PC-3 (cell line): ENCODE measurements around the gene PIGV. TPM values are rescaled to one million over a fixed set of nuclear protein-coding genes. Genes with fewer than 3 reads are reported as not detected.

Experiments
- ATAC-seq: fragments of 200-7000 bp; cut with Tn5 transposase; 2 replicates; pipeline ENCODE4 v1.9.1; 2020; ENCODE audit warnings: mild to moderate bottlenecking, moderate library complexity
- BruUV-seq: library from RNA; stranded (reverse); fragments of 400-500 nt; replicated peaks from 2 replicates; lab custom pipeline; 2021; lab: Mats Ljungman, UMichigan
- CTCF ChIA-PET: fragments of 300-600 bp; sonication (Branson Sonifier 250); formaldehyde crosslinking; loops from one replicate; lab custom pipeline; 2022; ENCODE audit warnings: antibody characterized with exemption; lab: Charles Lee
- POLR2A ChIA-PET: fragments of 300-600 bp; sonication (Branson Sonifier 250); formaldehyde crosslinking; loops from one replicate; lab custom pipeline; 2022; ENCODE audit warnings: antibody characterized with exemption; ENCODE audit not compliant: unreplicated experiment; lab: Charles Lee
- DNase-seq: peaks from one replicate; pipeline ENCODE4 v3.0.0-alpha.2; 2015
- H2AFZ ChIP-seq: fragments of 300-600 bp; sonication (generic); 2 replicates; pipeline ENCODE4 v1.6.0; 2016; ENCODE audit warnings: antibody characterized with exemption, low read length
- H3F3A ChIP-seq: fragments of 300-600 bp; sonication (generic); one replicate; pipeline ENCODE4 v1.6.0; 2017; ENCODE audit warnings: antibody characterized with exemption, low read length, control low read depth, mild to moderate bottlenecking; ENCODE audit not compliant: unreplicated experiment
- H3K27ac ChIP-seq: fragments of 300-600 bp; sonication (generic); 2 replicates; pipeline ENCODE4 v1.5.1; 2016; ENCODE audit warnings: mild to moderate bottlenecking, low read length
- H3K27me3 ChIP-seq: fragments of 300-600 bp; sonication (generic); 2 replicates; pipeline ENCODE4 v1.6.1; 2016; ENCODE audit warnings: low read length, mixed read lengths
- H3K36me3 ChIP-seq: fragments of 300-600 bp; sonication (generic); 2 replicates; pipeline ENCODE4 v1.6.1; 2016; ENCODE audit warnings: low read depth, mixed run types, low read length, mixed read lengths
- H3K4me1 ChIP-seq: fragments of 300-600 bp; sonication (generic); 2 replicates; pipeline ENCODE4 v1.5.1; 2016; ENCODE audit warnings: low read length; ENCODE audit not compliant: insufficient read depth
- H3K4me2 ChIP-seq: fragments of 300-600 bp; sonication (generic); 2 replicates; pipeline ENCODE4 v1.6.0; 2016; ENCODE audit warnings: low read length
- H3K4me3 ChIP-seq: fragments of 300-600 bp; sonication (generic); 2 replicates; pipeline ENCODE4 v1.5.1; 2016; ENCODE audit warnings: mild to moderate bottlenecking, low read length, mixed read lengths
- H3K79me2 ChIP-seq: fragments of 300-600 bp; sonication (generic); 2 replicates; pipeline ENCODE4 v1.6.1; 2017; ENCODE audit warnings: low read length, mixed read lengths
- H3K9ac ChIP-seq: fragments of 300-600 bp; sonication (generic); 2 replicates; pipeline ENCODE4 v1.6.0; 2016; ENCODE audit warnings: mild to moderate bottlenecking, low read length
- H3K9me2 ChIP-seq: fragments of 300-600 bp; sonication (generic); replicated peaks from 2 replicates; pipeline ENCODE4 v1.6.1; 2016; ENCODE audit warnings: mixed run types, low read length, mixed read lengths
- H3K9me3 ChIP-seq: fragments of 300-600 bp; sonication (generic); 2 replicates; pipeline ENCODE4 v1.6.1; 2016; ENCODE audit warnings: low read length, mixed read lengths
- H4K20me1 ChIP-seq: fragments of 300-600 bp; sonication (generic); 2 replicates; pipeline ENCODE4 v1.6.1; 2016; ENCODE audit warnings: low read length, mixed read lengths
- EZH2 ChIP-seq: fragments of 300-600 bp; sonication (generic); IDR thresholded peaks from one replicate; pipeline ENCODE4 v1.6.1; 2017; ENCODE audit warnings: antibody characterized with exemption, mild to moderate bottlenecking, low read length; ENCODE audit not compliant: unreplicated experiment
- EZH2phosphoT487 ChIP-seq: fragments of 300-600 bp; sonication (generic); IDR thresholded peaks from 2 replicates; pipeline ENCODE4 v1.6.1; 2018; ENCODE audit warnings: mild to moderate bottlenecking, antibody characterized with exemption, low read length, borderline replicate concordance
- intact Hi-C: fragments of 100-400 bp; cut with micrococcal nuclease; formaldehyde crosslinking; loops from 2 replicates; pipeline ENCODE4 v1.9.0; 2023
- total RNA-seq: library from RNA; depleted of rRNA; stranded (reverse); fragments of >200 nt; gene quantifications from 2 replicates; pipeline ENCODE4 v1.2.3, GENCODE V29; 2014
- TF ChIP-seq, protein P1 (sequence below): fragments of 300-600 bp; sonication (generic); conservative IDR thresholded peaks from 2 replicates; pipeline ENCODE4 v1.5.1; 2017; ENCODE audit warnings: antibody characterized with exemption, low read depth, mild to moderate bottlenecking, low read length

Gene PIGV
- total RNA-seq, 1 experiment from 2014 or later = 6.0 TPM

- DNase-seq = peak; percentile 87
- intact Hi-C loops = loop anchor here (5.0 kb wide), 1 partner anchor 40 kb away; no protein-coding TSS in a partner anchor
- H3K4me3 ChIP-seq = no peak overlapping the region
- no peaks in the 10 kb centered on the region for H3K79me2 ChIP-seq
- no peaks in the 10 kb centered on the region for H3K27me3 ChIP-seq
- peaks cover 44% of the 10 kb centered on the region for H3K4me1 ChIP-seq
- ChIA-PET POLR2A (no interaction called here), CTCF (no interaction called here)
- peaks cover 90% of the 10 kb centered on the region for H3K36me3 ChIP-seq
- ATAC-seq = peak; percentile 57
- H3K9me2 ChIP-seq = no peaks in the 10 kb centered on the region
- peak overlapping the region; percentile 74 for H3K27ac ChIP-seq
- H4K20me1 ChIP-seq = no peaks in the 10 kb centered on the region
- H3F3A ChIP-seq = peaks cover 4% of the 10 kb centered on the region
- no peak overlapping the region for H2AFZ ChIP-seq
- no peaks in the 10 kb centered on the region for H3K9me3 ChIP-seq
- 0 out of 2 replicates have a peak overlapping the region, but pooled peaks have one; percentile 11 for H3K9ac ChIP-seq
- TF ChIP-seq EZH2 (no peak), EZH2phosphoT487 (no peak)
- TF ChIP-seq, protein P1, sequence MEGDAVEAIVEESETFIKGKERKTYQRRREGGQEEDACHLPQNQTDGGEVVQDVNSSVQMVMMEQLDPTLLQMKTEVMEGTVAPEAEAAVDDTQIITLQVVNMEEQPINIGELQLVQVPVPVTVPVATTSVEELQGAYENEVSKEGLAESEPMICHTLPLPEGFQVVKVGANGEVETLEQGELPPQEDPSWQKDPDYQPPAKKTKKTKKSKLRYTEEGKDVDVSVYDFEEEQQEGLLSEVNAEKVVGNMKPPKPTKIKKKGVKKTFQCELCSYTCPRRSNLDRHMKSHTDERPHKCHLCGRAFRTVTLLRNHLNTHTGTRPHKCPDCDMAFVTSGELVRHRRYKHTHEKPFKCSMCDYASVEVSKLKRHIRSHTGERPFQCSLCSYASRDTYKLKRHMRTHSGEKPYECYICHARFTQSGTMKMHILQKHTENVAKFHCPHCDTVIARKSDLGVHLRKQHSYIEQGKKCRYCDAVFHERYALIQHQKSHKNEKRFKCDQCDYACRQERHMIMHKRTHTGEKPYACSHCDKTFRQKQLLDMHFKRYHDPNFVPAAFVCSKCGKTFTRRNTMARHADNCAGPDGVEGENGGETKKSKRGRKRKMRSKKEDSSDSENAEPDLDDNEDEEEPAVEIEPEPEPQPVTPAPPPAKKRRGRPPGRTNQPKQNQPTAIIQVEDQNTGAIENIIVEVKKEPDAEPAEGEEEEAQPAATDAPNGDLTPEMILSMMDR = no peak
- no TSS peak for BruUV-seq
- peak overlapping the region; percentile 20 for H3K4me2 ChIP-seq
Observed at GRCh38 chr1:26772687-26773086, 15.1 kb upstream of the PIGV start.

DNA sequence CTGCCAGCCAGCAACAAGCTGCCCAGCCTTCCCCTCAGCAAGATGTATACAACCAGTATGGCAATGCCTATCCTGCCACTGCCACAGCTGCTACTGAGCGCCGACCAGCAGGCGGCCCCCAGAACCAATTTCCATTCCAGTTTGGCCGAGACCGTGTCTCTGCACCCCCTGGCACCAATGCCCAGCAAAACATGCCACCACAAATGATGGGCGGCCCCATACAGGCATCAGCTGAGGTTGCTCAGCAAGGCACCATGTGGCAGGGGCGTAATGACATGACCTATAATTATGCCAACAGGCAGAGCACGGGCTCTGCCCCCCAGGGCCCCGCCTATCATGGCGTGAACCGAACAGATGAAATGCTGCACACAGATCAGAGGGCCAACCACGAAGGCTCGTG lies 13.3 kb upstream of the PIGV start:
- Histone ChIP-seq H3F3A (peaks cover 4% of the 10 kb centered on the region), H3K9ac (no peak overlapping the region), H4K20me1 (no peaks in the 10 kb centered on the region), H3K4me3 (no peak overlapping the region), H3K36me3 (peaks cover 87% of the 10 kb centered on the region), H3K27me3 (no peaks in the 10 kb centered on the region), H3K4me1 (peaks cover 29% of the 10 kb centered on the region), H3K9me2 (no peaks in the 10 kb centered on the region), H2AFZ (no peak overlapping the region), H3K79me2 (no peaks in the 10 kb centered on the region; the same call in 1 of the 2 replicates), H3K27ac (no peak overlapping the region), H3K4me2 (no peak overlapping the region), H3K9me3 (no peaks in the 10 kb centered on the region)
- BruUV-seq = no TSS peak
- DNase-seq (no peak), ATAC-seq (no peak)
- CTCF ChIA-PET = no interaction called here
- TF ChIP-seq EZH2phosphoT487 (no peak), EZH2 (no peak)
- TF ChIP-seq, protein P1 = no peak
- intact Hi-C loops = loop anchor here (5.0 kb wide), 1 partner anchor 42 kb away; no protein-coding TSS in a partner anchor
- POLR2A ChIA-PET = no interaction called here

DNA sequence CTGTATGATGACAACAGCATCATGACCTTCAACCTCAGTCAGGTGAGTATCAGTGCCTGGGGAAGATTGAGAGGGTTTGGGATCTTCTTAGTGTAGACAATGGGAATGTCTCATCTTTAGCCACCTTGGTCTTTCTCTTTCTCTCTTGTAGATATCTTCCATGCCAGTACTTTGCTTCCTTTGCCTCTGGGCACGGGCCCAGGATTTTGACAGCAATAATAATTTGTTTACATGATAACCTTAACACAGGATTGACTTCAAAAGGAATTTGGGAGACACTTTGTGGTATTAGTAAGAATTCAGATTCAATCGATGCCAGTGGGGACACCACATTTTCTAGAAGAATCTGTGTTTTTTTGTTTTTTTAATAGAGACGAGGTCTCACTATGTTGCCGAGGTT lies 12.1 kb upstream of the PIGV start:
- H3K36me3 ChIP-seq = peaks cover 87% of the 10 kb centered on the region
- H3F3A ChIP-seq = peaks cover 4% of the 10 kb centered on the region
- POLR2A ChIA-PET = no interaction called here
- H4K20me1 ChIP-seq = no peaks in the 10 kb centered on the region
- H2AFZ ChIP-seq = no peak overlapping the region
- no peak overlapping the region for H3K9ac ChIP-seq
- DNase-seq (no peak), ATAC-seq (no peak)
- H3K27ac ChIP-seq = no peak overlapping the region
- H3K4me2 ChIP-seq = no peak overlapping the region
- CTCF ChIA-PET = no interaction called here
- TF ChIP-seq, protein P1 = no peak
- TF ChIP-seq EZH2phosphoT487 (no peak), EZH2 (no peak)
- H3K79me2 ChIP-seq = no peaks in the 10 kb centered on the region; the same call in 1 of the 2 replicates
- H3K4me1 ChIP-seq = peaks cover 27% of the 10 kb centered on the region
- no peaks in the 10 kb centered on the region for H3K9me3 ChIP-seq
- H3K27me3 ChIP-seq = no peaks in the 10 kb centered on the region
- BruUV-seq = no TSS peak
- no peaks in the 10 kb centered on the region for H3K9me2 ChIP-seq
- intact Hi-C loops = no loop called here
- no peak overlapping the region for H3K4me3 ChIP-seq
